ENCODE results near the gene ARHGAP44.
"Not testable (repeated sequence)": the region's sequence is repeated elsewhere in the genome, so short reads cannot be mapped to it uniquely, and the experiment has no call there.

Gene ARHGAP44

GRCh38 chr17:12963505-12963904 lies 174.2 kb downstream of the ARHGAP44 start:
- DNase-seq (ENCODE audit: low read depth in 2 of 2) = no peak

GRCh38 chr17:12964162-12964561 lies 174.9 kb downstream of the ARHGAP44 start:
- no peak for DNase-seq (ENCODE audit: low read depth in 2 of 2)

- DNase-seq (ENCODE audit: low read depth in 2 of 2) = no peak
Measured at GRCh38 chr17:12964840-12965239, 175.5 kb downstream of the ARHGAP44 start.

DNA sequence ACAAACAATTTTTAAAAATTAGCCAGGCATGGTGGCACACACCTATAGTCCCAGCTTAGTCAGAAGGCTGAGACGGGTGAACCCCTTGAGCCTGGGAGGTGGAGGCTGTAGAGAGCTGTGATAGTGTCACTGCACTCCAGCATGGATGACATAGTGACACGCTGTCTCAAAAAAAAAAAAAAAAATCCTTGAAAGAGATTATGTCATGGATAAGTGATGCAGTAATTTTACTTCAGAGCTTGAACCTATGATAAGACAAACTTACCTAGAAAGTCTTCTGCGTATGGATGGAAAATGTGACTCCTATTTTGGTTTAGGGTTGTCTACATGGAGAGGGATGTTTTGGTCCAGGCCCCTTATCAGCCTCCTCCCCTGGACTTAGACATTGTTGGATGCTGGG lies 176.7 kb downstream of the ARHGAP44 start:
- no peak for DNase-seq (ENCODE audit: low read depth in 2 of 2)

GRCh38 chr17:12966413-12966812 lies 177.1 kb downstream of the ARHGAP44 start:
- DNase-seq (ENCODE audit: low read depth in 2 of 2) = no peak

- DNase-seq (ENCODE audit: low read depth in 2 of 2) = no peak
Measured at GRCh38 chr17:12967962-12968361, 178.7 kb downstream of the ARHGAP44 start.

GRCh38 chr17:12973496-12974004 lies 184.3 kb downstream of the ARHGAP44 start:
- no peak for DNase-seq (ENCODE audit: low read depth in 2 of 2)

DNA sequence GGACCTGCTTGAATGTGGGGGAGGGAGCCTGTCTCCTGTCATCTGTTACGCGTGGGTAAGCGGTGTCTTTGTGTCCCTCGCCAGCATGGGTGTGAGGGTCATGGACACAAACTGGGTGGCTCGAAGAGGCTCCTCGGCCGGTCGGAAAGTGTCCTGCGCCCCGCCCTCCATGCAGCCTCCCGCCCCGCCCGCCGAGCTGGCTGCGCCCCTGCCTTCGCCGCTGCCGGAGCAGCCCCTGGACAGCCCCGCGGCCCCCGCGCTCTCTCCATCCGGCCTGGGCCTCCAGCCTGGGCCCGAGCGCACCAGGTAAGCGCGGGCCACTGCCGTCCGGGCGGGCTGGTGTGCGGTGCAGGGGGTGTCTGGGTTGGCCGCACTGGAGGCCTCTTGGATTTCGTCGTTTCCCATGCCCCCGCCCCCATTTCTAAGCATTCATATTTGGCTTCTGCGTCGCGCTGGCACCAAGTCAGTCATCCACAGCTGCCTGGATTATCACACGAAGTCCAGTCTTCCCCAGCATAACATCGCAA lies 184.8 kb downstream of the ARHGAP44 start:
- no peak for DNase-seq (ENCODE audit: low read depth in 2 of 2)

DNA sequence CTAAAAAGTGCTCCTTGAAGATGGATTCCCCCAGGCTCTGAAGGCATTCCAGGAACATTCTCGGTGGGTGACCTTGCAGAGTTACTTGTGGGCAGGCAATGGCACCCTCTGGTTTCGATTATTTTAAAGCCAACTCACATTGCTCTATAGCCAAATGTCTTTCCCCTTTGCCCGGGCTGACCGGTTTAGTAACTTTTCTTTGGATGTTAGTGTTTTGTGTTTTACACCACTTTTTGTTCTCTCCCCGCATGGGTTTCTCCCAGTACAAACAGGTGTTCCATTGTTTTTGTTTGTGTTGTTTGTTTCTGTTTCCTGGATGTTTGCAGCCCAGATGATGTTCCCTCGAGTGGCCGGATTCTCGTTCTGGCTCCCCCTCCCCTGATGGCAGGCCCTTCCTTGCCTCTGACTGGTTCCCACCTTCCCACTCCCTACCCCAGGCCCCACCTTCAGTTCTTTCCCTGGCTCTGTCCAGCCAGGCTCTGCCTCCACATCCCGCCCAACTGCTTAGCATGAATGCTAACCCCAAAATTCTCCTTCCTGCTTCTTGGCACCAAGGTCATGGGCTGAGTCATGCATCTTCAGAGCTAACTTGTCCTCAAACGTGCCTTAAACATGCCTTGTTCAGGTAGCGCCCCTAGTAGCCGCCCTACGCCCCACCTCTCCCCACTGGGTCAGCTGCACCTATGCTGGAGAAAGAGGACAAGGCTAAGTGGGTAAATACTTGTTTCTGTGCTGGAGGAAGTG lies 187.9 kb downstream of the ARHGAP44 start:
- DNase-seq (ENCODE audit: low read depth in 2 of 2) = no peak

DNA sequence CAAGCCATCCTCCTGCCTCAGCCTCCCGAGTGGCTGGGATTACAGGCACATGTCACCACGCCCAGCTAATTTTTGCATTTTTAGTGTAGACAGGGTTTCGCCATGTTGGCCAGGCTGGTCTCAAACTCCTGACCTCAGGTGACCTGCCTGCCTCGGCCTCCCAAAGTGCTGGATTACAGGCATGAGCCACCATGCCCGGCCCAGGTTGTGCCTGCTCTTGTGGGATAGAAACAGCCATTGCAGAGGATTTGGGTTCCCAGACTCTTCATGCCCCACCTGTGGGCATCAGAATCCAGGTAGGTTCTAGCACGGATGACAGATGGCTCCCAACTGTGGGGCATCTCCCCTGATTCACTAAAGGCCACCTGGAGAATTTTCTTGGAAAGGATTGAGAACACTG lies 189.5 kb downstream of the ARHGAP44 start:
- DNase-seq (ENCODE audit: low read depth in 2 of 2) = not testable (repeated sequence)

DNA sequence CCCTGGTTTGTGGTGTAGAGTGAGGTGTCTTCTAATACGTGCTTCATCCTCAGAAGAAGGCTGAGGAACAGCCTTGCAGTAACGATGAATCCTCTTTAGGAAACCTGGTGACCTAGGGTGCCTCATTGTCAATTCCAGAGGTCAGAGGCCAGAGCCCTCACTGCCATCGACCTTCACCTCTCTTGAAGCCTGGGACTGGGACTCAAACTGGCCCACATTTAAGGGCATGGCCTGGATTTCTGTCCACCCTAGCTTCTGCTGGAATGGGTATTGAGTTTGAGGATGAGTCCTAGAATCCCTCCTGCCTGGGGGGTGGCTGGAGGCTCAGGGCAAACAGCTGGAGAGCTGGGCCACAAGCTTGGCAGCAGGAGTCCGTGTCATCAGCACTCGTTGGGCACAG lies 189.9 kb downstream of the ARHGAP44 start:
- no peak for DNase-seq (ENCODE audit: low read depth in 2 of 2)

DNA sequence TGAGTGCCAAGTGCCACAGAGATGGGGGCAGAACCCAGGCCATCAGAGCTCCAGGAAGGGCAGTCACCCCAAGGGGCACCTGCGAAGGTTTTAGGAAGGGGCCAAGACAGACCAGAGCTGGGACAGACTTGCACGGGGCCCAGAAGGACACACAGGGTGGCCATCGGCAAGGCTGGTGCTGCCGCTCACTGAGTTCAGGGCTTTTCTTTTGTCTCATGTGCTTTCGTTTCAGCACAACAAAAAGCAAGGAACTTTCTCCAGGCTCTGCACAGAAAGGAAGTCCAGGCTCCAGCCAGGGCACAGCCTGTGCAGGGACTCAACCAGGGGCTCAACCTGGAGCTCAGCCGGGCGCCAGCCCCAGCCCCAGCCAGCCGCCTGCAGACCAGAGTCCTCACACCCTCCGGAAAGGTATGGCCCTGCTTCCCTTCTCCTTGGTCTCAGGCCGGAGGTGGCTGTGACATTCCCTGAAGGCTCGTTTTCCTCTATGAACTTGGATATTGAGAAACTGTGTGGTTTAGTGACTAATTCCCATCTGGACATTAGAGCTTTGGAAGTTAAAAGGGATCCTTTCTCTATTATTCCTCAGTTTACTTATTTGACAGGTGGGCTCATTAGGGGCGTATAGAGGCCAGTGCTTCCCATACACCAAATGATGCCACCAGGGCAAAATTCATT lies 190.7 kb downstream of the ARHGAP44 start:
- no peak for DNase-seq (ENCODE audit: low read depth in 2 of 2)

DNA sequence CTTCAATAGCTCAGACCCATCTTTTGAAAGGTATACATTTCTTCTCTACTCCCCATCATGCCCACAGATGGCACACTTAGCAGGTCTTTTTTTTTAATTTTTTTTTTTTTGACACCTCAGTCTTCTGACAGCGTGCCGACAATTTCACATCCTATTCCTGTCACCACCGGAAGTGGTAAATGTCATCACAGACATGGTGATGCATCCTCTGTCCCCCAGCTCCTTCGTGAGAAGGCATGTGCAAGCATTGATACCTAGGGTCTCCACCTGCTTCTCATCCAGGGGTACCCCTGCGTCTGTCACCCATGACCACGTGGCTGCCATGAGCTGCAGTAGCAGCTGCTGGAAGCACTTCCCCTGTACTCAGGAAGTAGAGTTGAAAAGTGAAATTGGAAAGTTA lies 192.9 kb downstream of the ARHGAP44 start:
- no peak for DNase-seq (ENCODE audit: low read depth in 2 of 2)

- no peak for DNase-seq (ENCODE audit: low read depth in 2 of 2)
Measured at GRCh38 chr17:12983991-12984884, 194.9 kb downstream of the ARHGAP44 start.

GRCh38 chr17:12985431-12986293 lies 196.4 kb downstream of the ARHGAP44 start:
- no peak for DNase-seq (ENCODE audit: low read depth in 2 of 2)

GRCh38 chr17:12987120-12987519 lies 197.8 kb downstream of the ARHGAP44 start:
- DNase-seq (ENCODE audit: low read depth in 2 of 2) = no peak

DNA sequence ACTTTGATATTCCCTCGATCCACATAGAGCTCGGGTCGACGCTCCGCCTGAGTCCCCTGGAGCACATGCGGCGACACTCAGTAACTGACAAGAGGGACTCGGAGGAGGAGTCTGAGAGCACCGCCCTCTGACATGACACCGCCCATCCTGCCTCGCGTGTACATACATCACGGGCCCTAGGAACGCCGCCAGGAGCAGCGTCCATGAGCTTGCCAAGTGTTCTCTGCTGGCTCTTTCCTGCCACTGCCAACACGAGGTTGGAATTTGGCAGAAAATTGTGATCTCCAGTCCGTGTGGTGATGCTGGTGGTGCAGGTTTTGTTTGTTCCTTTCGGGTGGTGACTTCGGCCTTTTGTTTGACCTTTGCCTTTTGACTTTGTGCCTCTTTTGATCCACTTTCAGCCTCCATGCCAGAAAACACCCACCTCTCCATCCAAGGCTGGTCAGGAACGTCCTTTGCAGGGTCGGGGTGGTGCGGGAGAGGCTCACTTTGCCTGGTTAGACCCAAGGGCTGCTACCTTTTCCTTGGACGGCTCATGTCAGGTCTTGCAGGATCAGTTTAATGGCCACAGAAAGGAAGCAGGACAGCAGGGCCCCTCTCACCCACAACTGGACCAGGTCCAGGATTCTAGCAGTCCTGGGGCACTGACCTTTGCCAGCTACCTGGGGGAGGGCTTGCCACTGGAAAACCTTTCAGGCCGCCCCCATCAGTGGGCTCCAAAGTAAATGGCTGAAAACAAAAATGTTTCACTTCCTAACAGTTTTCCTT lies 200.9 kb downstream of the ARHGAP44 start:
- DNase-seq (ENCODE audit: low read depth in 2 of 2) = no peak

GRCh38 chr17:12990926-12991325 lies 201.6 kb downstream of the ARHGAP44 start:
- no peak for DNase-seq (ENCODE audit: low read depth in 2 of 2)

- DNase-seq (ENCODE audit: low read depth in 2 of 2) = no peak
Measured at GRCh38 chr17:12992676-12993075, 203.4 kb downstream of the ARHGAP44 start.

- DNase-seq (ENCODE audit: low read depth in 2 of 2) = no peak
Measured at GRCh38 chr17:12993631-12994030, 204.3 kb downstream of the ARHGAP44 start.
